ENCODE measurements around the gene CAPNS1.
"Not testable (repeated sequence)": the region's sequence is repeated elsewhere in the genome, so short reads cannot be mapped to it uniquely, and the experiment has no call there.

The CAPNS1 gene

DNA sequence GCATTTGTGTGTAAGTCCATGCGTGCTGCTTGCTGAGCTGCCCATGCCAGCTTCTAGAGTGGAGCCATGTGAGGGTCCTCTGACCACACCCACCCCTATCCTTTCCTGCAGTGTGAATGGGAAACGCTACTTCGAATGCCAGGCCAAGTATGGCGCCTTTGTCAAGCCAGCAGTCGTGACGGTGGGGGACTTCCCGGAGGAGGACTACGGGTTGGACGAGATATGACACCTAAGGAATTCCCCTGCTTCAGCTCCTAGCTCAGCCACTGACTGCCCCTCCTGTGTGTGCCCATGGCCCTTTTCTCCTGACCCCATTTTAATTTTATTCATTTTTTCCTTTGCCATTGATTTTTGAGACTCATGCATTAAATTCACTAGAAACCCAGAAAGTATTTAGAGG lies 14.3 kb upstream of the CAPNS1 start:
- FAIRE-seq, result no peak
- no peak for DNase-seq (ENCODE audit: insufficient read length, low spot score)
- TF ChIP-seq, protein P1, sequence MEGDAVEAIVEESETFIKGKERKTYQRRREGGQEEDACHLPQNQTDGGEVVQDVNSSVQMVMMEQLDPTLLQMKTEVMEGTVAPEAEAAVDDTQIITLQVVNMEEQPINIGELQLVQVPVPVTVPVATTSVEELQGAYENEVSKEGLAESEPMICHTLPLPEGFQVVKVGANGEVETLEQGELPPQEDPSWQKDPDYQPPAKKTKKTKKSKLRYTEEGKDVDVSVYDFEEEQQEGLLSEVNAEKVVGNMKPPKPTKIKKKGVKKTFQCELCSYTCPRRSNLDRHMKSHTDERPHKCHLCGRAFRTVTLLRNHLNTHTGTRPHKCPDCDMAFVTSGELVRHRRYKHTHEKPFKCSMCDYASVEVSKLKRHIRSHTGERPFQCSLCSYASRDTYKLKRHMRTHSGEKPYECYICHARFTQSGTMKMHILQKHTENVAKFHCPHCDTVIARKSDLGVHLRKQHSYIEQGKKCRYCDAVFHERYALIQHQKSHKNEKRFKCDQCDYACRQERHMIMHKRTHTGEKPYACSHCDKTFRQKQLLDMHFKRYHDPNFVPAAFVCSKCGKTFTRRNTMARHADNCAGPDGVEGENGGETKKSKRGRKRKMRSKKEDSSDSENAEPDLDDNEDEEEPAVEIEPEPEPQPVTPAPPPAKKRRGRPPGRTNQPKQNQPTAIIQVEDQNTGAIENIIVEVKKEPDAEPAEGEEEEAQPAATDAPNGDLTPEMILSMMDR (IDR thresholded peaks at IDR 0.05; ENCODE audit: insufficient read depth, missing control alignments), result no peak

DNA sequence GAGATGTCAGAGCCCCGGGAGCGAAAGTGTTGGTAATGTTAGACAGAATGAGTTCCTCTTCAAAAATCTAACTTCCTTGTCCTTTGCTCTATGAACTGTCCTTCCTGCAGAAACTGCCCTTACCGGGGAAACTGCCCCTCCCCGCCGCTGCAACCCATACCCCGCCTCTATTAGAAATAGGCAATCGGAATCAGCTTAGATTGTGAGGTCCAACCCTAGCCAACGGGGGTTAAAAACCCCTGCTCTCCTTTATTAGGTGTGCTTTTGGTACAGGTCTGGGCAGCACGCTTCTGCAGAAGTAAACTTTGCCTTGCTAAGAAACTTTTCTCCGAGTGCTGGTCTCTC lies 11.5 kb upstream of the CAPNS1 start:
- no peak for DNase-seq (ENCODE audit: insufficient read length, low spot score)
- no peak for FAIRE-seq
- TF ChIP-seq, protein P1 (IDR thresholded peaks at IDR 0.05; ENCODE audit: insufficient read depth, missing control alignments), result no peak

DNA sequence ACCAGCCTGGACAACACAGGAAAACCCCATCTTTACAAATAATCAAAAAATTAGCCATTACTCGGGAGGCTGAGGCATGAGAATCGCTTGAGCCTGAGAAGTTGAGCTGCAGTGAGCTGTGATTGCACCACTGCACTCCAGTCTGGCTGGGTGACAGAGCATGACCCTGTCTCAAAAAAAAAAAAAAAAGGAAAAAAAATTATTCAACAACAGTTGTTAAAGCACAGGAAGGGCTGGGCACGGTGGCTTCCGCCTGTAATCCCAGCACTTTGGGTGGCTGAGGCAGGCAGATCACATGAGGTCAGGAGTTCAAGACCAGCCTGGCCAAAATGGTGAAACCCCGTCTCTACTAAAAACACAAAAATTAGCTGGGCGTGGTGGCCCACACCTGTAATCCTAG lies 8.6 kb upstream of the CAPNS1 start:
- not testable (repeated sequence) for FAIRE-seq; DNase-seq (ENCODE audit: insufficient read length, low spot score)

DNA sequence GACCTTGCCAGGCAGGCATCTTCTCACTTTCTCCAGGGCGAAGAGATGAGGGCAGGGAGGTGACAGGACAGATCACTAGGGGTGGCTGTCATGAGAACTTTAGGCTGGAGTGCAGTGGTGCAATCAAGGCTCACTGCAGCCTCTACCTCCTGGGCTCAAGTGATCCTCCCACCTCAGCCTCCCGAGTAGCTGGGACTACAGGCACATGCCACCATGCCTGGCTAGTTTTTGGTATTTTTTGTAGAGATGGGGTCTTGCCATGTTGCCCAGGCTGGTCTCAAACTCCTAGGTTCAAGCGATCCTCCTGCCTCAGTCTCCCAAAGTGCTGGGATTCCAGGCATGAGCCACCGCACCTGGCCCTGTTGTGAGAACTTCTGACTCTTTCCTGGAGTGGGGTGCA lies 5.0 kb upstream of the CAPNS1 start:
- DNase-seq (ENCODE audit: insufficient read length, low spot score); FAIRE-seq: not testable (repeated sequence)

DNA sequence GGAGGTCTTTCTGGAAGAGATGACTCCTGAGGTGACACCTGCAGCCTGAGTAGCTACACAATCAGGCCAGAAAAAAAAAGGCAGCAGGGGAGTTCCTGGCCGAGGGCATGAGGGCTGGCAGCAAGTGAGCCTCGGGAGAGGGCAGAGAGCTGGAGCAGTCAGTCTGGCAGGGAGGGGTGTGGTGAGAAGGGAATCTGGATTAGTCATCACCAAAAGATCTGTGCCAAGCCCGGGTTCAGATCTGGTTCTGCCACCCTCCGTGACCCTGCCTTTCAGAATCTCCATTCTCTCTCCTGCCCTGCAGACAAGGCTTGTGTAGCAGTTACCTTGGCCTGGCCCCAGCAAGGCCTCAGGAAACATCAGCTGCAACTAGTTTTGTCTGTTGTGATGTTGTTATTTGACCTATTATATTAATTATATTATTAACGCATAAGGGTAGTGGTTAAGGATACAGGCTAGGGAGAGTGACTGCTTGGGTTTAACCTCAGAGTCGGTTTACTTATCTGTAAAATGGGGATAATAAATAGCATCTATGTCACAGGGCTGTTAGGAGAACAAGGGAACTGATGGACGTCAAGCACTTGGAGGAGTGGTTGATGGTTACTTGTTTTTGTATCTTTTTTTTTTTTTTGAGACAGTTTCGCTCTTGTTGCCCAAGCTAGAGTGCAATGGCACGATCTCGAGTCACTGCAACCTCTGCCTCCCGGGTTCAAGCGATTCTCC lies 2.7 kb upstream of the CAPNS1 start:
- DNase-seq (ENCODE audit: insufficient read length, low spot score) (no peak), FAIRE-seq (no peak)

DNA sequence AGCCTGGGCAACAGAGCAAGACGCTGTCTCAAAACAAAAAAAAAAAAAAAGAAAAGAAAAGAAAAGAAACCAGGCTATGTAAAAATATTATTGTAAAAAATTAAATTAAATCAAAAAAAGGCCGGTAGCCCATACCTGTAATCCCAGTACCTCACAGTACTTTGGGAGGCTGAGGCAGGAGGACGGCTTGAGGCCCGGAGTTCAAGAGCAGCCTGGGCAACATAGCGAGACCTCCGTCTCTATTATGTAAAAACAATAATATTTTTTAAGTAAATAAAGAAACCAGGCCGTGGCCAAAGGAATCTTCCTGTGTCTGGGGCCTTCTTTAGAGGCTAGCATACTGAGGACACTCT lies 770 bp upstream of the CAPNS1 start:
- TF ChIP-seq, protein P1 (IDR thresholded peaks at IDR 0.05; ENCODE audit: insufficient read depth, missing control alignments), result no peak
- DNase-seq (ENCODE audit: insufficient read length, low spot score) (no peak), FAIRE-seq (no peak)

More for the DNA sequence above, 2.7 kb upstream of the CAPNS1 start:
- TF ChIP-seq, protein P1 (IDR thresholded peaks at IDR 0.05; ENCODE audit: insufficient read depth, missing control alignments), result no peak

DNA sequence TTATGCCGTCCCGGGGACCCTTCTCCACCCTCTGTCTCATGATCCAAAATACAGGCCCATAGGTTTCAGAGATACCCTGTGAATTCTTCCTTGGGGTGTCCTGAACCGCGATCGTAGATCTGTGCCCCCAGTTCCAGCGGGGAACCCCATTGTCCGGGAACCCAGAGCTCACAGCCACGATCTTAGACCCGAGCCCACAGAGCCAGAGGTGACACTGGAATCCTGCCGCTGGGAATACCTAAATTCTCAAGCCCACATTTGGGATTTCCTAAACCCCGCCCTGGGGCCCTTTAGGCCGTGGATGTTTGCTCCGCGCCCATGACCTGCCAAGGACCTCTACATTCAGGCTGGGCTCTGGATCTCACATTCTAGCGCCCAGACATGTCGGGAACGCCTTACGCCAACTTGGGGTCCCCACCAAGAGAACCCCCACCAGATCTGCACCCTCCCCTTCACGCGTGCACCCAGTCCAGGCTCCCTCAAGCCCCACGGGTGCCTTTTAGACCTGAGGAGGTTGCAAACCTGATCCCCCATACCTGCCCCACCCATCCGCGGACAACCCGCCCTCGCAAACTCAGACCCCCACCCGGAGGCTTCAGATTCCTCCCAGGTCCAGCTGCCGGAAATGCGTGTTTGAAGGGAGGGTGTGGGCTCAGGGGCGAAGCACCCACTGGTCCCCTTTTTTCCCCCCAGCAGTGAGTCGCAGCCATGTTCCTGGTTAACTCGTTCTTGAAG lies 605 bp downstream of the CAPNS1 start:
- FAIRE-seq (no peak), DNase-seq (ENCODE audit: insufficient read length, low spot score) (peak; percentile 77)
- TF ChIP-seq, protein P1 (IDR thresholded peaks at IDR 0.05; ENCODE audit: insufficient read depth, missing control alignments), result no peak

DNA sequence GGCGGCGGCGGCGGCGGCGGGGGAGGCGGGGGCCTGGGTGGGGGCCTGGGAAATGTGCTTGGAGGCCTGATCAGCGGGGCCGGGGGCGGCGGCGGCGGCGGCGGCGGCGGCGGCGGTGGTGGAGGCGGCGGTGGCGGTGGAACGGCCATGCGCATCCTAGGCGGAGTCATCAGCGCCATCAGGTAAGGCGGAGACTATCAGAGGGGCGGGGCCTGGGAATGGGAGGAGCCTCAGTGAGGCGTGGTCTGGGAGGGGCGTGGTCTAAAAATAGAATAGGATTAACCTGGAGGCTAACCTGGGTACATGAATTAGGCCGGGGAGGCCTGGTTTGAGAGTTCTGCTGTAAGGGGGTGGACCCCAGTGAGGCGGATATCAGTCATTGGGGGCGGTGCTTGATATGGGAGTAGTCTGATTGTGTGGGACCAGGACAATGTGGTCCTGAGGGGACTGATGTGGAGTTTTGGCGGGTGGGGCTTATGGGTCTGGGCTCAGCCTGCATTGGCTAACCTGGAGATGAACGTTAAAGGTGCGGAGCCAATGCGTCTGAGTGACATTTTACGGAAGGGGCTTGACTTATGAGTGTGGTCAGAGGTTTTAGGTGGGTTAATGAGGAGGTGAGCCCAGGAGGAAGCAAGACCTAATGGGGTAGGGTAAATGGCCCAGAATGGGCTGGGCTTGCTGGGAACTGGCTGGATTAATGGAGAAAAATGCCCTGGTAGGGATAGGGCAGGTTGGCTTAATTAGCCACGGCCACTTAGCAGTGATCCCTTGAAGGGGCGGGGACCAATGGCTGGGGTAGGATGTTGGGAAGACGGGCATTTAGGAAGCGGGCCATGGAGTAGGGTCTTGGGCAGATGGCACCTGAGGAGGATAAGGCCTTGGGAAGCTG lies 1.4 kb downstream of the CAPNS1 start:
- DNase-seq (ENCODE audit: insufficient read length, low spot score) (peak; percentile 94), FAIRE-seq (no peak)
- TF ChIP-seq, protein P1 (IDR thresholded peaks at IDR 0.05; ENCODE audit: insufficient read depth, missing control alignments), result no peak
